ENCODE measurements around the gene MAPKAPK5.
"Not testable (repeated sequence)": the region's sequence is repeated elsewhere in the genome, so short reads cannot be mapped to it uniquely, and the experiment has no call there.

Gene MAPKAPK5

GRCh38 chr12:111828338-111828979 is 13.6 kb upstream of the MAPKAPK5 start:
- DNase-seq = no peak

GRCh38 chr12:111829635-111830034 is 12.4 kb upstream of the MAPKAPK5 start:
- DNase-seq = not testable (repeated sequence)

GRCh38 chr12:111834740-111835386 is 7.2 kb upstream of the MAPKAPK5 start:
- DNase-seq = not testable (repeated sequence)

GRCh38 chr12:111835531-111836181 is 6.4 kb upstream of the MAPKAPK5 start:
- not testable (repeated sequence) for DNase-seq

GRCh38 chr12:111838353-111838752 is 3.7 kb upstream of the MAPKAPK5 start:
- DNase-seq = no peak

- DNase-seq = no peak
Observed at GRCh38 chr12:111840807-111841206, 1.2 kb upstream of the MAPKAPK5 start.

GRCh38 chr12:111841236-111841749 is 735 bp upstream of the MAPKAPK5 start:
- DNase-seq = no peak

- DNase-seq = no peak
Observed at GRCh38 chr12:111842556-111843396, 748 bp downstream of the MAPKAPK5 start.

- no peak for DNase-seq
Observed at GRCh38 chr12:111846016-111846415, 4.0 kb downstream of the MAPKAPK5 start.

GRCh38 chr12:111850526-111850925 is 8.5 kb downstream of the MAPKAPK5 start:
- DNase-seq = no peak

- DNase-seq = no peak
Observed at GRCh38 chr12:111858186-111858585, 16.2 kb downstream of the MAPKAPK5 start.

GRCh38 chr12:111858778-111859177 is 16.8 kb downstream of the MAPKAPK5 start:
- no peak for DNase-seq

GRCh38 chr12:111864913-111865312 is 22.9 kb downstream of the MAPKAPK5 start:
- no peak for DNase-seq

- DNase-seq = no peak
Observed at GRCh38 chr12:111867531-111867930, 25.5 kb downstream of the MAPKAPK5 start.

- DNase-seq = no peak
Observed at GRCh38 chr12:111868676-111869588, 26.9 kb downstream of the MAPKAPK5 start.

- DNase-seq = no peak
Observed at GRCh38 chr12:111869671-111870070, 27.6 kb downstream of the MAPKAPK5 start.

GRCh38 chr12:111870216-111870615 is 28.2 kb downstream of the MAPKAPK5 start:
- no peak for DNase-seq

- no peak for DNase-seq
Observed at GRCh38 chr12:111870706-111871105, 28.7 kb downstream of the MAPKAPK5 start.

- no peak for DNase-seq
Observed at GRCh38 chr12:111873113-111873512, 31.1 kb downstream of the MAPKAPK5 start.

GRCh38 chr12:111881716-111882115 is 39.7 kb downstream of the MAPKAPK5 start:
- DNase-seq = no peak

- DNase-seq = no peak
Observed at GRCh38 chr12:111886662-111887545, 44.9 kb downstream of the MAPKAPK5 start.
